HEK293T (cell line): Measurements from ENCODE around the gene KLK1.

Experiments
- BHLHE40 ChIP-seq: fragments of 450-650 bp; IDR thresholded peaks from 2 replicates; pipeline ENCODE4 v1.6.1; 2016; ENCODE audit warnings: mild to moderate bottlenecking, moderate library complexity, borderline replicate concordance
- FOXA1 ChIP-seq: fragments of 450-650 bp; IDR thresholded peaks from 2 replicates; pipeline ENCODE4 v1.6.1; 2016; ENCODE audit warnings: mild to moderate bottlenecking
- HDGF ChIP-seq: fragments of 450-650 bp; IDR thresholded peaks from 2 replicates; pipeline ENCODE4 v1.6.1; 2017; ENCODE audit warnings: antibody characterized with exemption, borderline replicate concordance
- LEF1 ChIP-seq: fragments of 450-650 bp; IDR thresholded peaks from 2 replicates; pipeline ENCODE4 v1.6.1; 2017; ENCODE audit warnings: mild to moderate bottlenecking, borderline replicate concordance
- PKNOX1 ChIP-seq: fragments of 450-650 bp; IDR thresholded peaks from 2 replicates; pipeline ENCODE4 v1.6.1; 2016
- SP1 ChIP-seq: fragments of 450-650 bp; IDR thresholded peaks from 2 replicates; pipeline ENCODE4 v1.6.1; 2017

GRCh38 chr19:50808856-50809255 is 14.7 kb downstream of the KLK1 start:
- TF ChIP-seq PKNOX1, result no peak
- no peak for TF ChIP-seq HDGF
- TF ChIP-seq SP1, result no peak
- TF ChIP-seq LEF1, result no peak
- TF ChIP-seq BHLHE40, result no peak
- TF ChIP-seq FOXA1, result no peak
